HUDEP-2 (cell line): ENCODE data around the gene KIAA0513.
"Not testable (repeated sequence)": the region's sequence is repeated elsewhere in the genome, so short reads cannot be mapped to it uniquely, and the experiment has no call there.

Source experiments
- DNase-seq, 76 experiments: peaks; one replicate each; lab custom pipeline; 2025; ENCODE audit not compliant: unreplicated experiment in 76 of 76; lab: John Stamatoyannopoulos, UW

The KIAA0513 gene

GRCh38 chr16:85047867-85048455 lies 20.4 kb downstream of the KIAA0513 start:
- DNase-seq, result no peak

GRCh38 chr16:85048921-85049562 lies 21.4 kb downstream of the KIAA0513 start:
- DNase-seq, result peak in 26 of 76 experiments; percentile 7 to 49 (median 26)

- no peak for DNase-seq
Observed at GRCh38 chr16:85049706-85050305, 22.2 kb downstream of the KIAA0513 start.

- DNase-seq, result no peak
Observed at GRCh38 chr16:85051067-85051581, 23.5 kb downstream of the KIAA0513 start.

GRCh38 chr16:85051683-85052082 lies 24.1 kb downstream of the KIAA0513 start:
- DNase-seq, result no peak

GRCh38 chr16:85052536-85052935 lies 24.9 kb downstream of the KIAA0513 start:
- DNase-seq, result no peak

- DNase-seq, result not testable (repeated sequence)
Observed at GRCh38 chr16:85054321-85054720, 26.7 kb downstream of the KIAA0513 start.

- DNase-seq, result no peak
Observed at GRCh38 chr16:85054948-85055492, 27.4 kb downstream of the KIAA0513 start.

GRCh38 chr16:85055493-85056210 lies 28.1 kb downstream of the KIAA0513 start:
- DNase-seq, result peak in 54 of 76 experiments; percentile 7 to 67 (median 29)

GRCh38 chr16:85056211-85056748 lies 28.7 kb downstream of the KIAA0513 start:
- DNase-seq, result no peak

GRCh38 chr16:85057212-85057889 lies 29.8 kb downstream of the KIAA0513 start:
- DNase-seq, result peak in 1 of 76 experiments; percentile 5

GRCh38 chr16:85057948-85058347 lies 30.4 kb downstream of the KIAA0513 start:
- no peak for DNase-seq

GRCh38 chr16:85058909-85059308 lies 31.3 kb downstream of the KIAA0513 start:
- DNase-seq, result no peak

GRCh38 chr16:85061566-85061965 lies 34.0 kb downstream of the KIAA0513 start:
- DNase-seq, result no peak

- no peak for DNase-seq
Observed at GRCh38 chr16:85062323-85062722, 34.7 kb downstream of the KIAA0513 start.

- DNase-seq, result peak in 1 of 76 experiments; percentile 5
Observed at GRCh38 chr16:85062845-85063244, 35.2 kb downstream of the KIAA0513 start.

- DNase-seq, result no peak
Observed at GRCh38 chr16:85064186-85064585, 36.6 kb downstream of the KIAA0513 start.

- no peak for DNase-seq
Observed at GRCh38 chr16:85065099-85065498, 37.5 kb downstream of the KIAA0513 start.

GRCh38 chr16:85066346-85066885 lies 38.8 kb downstream of the KIAA0513 start:
- no peak for DNase-seq

- no peak for DNase-seq
Observed at GRCh38 chr16:85067024-85067423, 39.4 kb downstream of the KIAA0513 start.
